Activated CD8-positive, alpha-beta T cell treated with anti-CD3 and anti-CD28 coated beads for 36 hours (primary cell): ENCODE results near the gene PTH1R. TPM values are rescaled to one million over a fixed set of nuclear protein-coding genes. Genes with fewer than 3 reads are reported as not detected.

Source experiments
- ATAC-seq: fragments of 200-7000 bp; cut with Tn5 transposase; one replicate; pipeline ENCODE4 v1.10.0; 2021; ENCODE audit warnings: mild to moderate bottlenecking, moderate library complexity
- CTCF ChIA-PET: fragments of 350-600 bp; sonication (Branson Sonifier 250); formaldehyde crosslinking; loops from one replicate; lab custom pipeline; 2021; ENCODE audit warnings: antibody characterized with exemption; lab: Charles Lee
- POLR2A ChIA-PET: fragments of 350-600 bp; sonication (Branson Sonifier 250); formaldehyde crosslinking; loops from one replicate; lab custom pipeline; 2021; ENCODE audit warnings: antibody characterized with exemption; lab: Charles Lee
- DNase-seq: peaks from one replicate; pipeline ENCODE4 v3.0.0-alpha.2; 2020
- H3K27ac Mint-ChIP-seq: one replicate; pipeline ENCODE4 v1.8.0; 2021; ENCODE audit warnings: mild to moderate bottlenecking, mixed read lengths
- H3K27me3 Mint-ChIP-seq: one replicate; pipeline ENCODE4 v1.8.0; 2021; ENCODE audit warnings: mixed read lengths
- H3K36me3 Mint-ChIP-seq: one replicate; pipeline ENCODE4 v1.8.0; 2021; ENCODE audit warnings: low read depth, mixed read lengths
- H3K4me1 Mint-ChIP-seq: one replicate; pipeline ENCODE4 v1.8.0; 2021; ENCODE audit warnings: low read depth, mixed read lengths
- H3K4me3 Mint-ChIP-seq: one replicate; pipeline ENCODE4 v1.8.0; 2021; ENCODE audit warnings: mild to moderate bottlenecking, moderate library complexity, mixed read lengths
- H3K9me3 Mint-ChIP-seq: one replicate; pipeline ENCODE4 v1.8.0; 2021; ENCODE audit warnings: mixed read lengths
- CTCF ChIP-seq: fragments of 200-600 bp; IDR thresholded peaks from one replicate; pipeline ENCODE4 v1.8.0; 2022; ENCODE audit warnings: antibody characterized with exemption, mild to moderate bottlenecking
- intact Hi-C: fragments of 100-400 bp; cut with micrococcal nuclease; formaldehyde crosslinking; loops from one replicate; pipeline ENCODE4 v1.10.0; 2022
- total RNA-seq, 2 experiments: library from RNA; stranded (reverse); gene quantifications; one replicate each; pipeline ENCODE4 v1.2.3, GENCODE V29; 2021

Gene PTH1R
- total RNA-seq, 2 experiments from 2014 or later, result not detected

GRCh38 chr3:46913644-46914043 is 36.1 kb downstream of the PTH1R start:
- peaks cover 33% of the 10 kb centered on the region for H3K36me3 Mint-ChIP-seq
- no peak for TF ChIP-seq CTCF
- peaks cover 33% of the 10 kb centered on the region for H3K4me1 Mint-ChIP-seq
- H3K27ac Mint-ChIP-seq, result no peak overlapping the region
- POLR2A ChIA-PET, result interaction anchor here (0.6 to 1.3 kb wide), 2 partner anchors 34 to 411 kb away, joined by 4 to 5 read pairs; no protein-coding TSS in a partner anchor
- H3K9me3 Mint-ChIP-seq, result peaks cover 3% of the 10 kb centered on the region
- ATAC-seq, result no peak
- no peak overlapping the region for H3K4me3 Mint-ChIP-seq
- H3K27me3 Mint-ChIP-seq, result no peaks in the 10 kb centered on the region
- CTCF ChIA-PET, result interaction anchor here (1.2 to 1.6 kb wide), 3 partner anchors 9 to 86 kb away, joined by 3 to 5 read pairs (median 5); no protein-coding TSS in a partner anchor
- intact Hi-C loops, result no loop called here
- DNase-seq, result no peak

GRCh38 chr3:46914849-46915248 is 37.3 kb downstream of the PTH1R start:
- DNase-seq (no peak), ATAC-seq (no peak)
- CTCF ChIA-PET, result interaction anchor here (0.8 to 1.5 kb wide), 4 partner anchors 48 to 426 kb away, joined by 3 to 6 read pairs (median 4); no protein-coding TSS in a partner anchor
- no peaks in the 10 kb centered on the region for H3K27me3 Mint-ChIP-seq
- intact Hi-C loops, result no loop called here
- no peak overlapping the region for H3K27ac Mint-ChIP-seq
- no peak for TF ChIP-seq CTCF
- no peak overlapping the region for H3K4me3 Mint-ChIP-seq
- peaks cover 27% of the 10 kb centered on the region for H3K4me1 Mint-ChIP-seq
- POLR2A ChIA-PET, result interaction anchor here (0.7 kb wide), 1 partner anchor 36 kb away, joined by 3 read pairs; no protein-coding TSS in a partner anchor
- H3K36me3 Mint-ChIP-seq, result peaks cover 43% of the 10 kb centered on the region
- peaks cover 3% of the 10 kb centered on the region for H3K9me3 Mint-ChIP-seq

- intact Hi-C loops, result no loop called here
- ChIA-PET POLR2A (interaction anchor here (0.7 kb wide), 1 partner anchor 36 kb away, joined by 3 read pairs; no protein-coding TSS in a partner anchor), CTCF (interaction anchor here (1.5 kb wide), 1 partner anchor 409 kb away, joined by 6 read pairs; no protein-coding TSS in a partner anchor)
- H3K27ac Mint-ChIP-seq, result peak overlapping the region; percentile 10
- peaks cover 3% of the 10 kb centered on the region for H3K9me3 Mint-ChIP-seq
- peaks cover 27% of the 10 kb centered on the region for H3K4me1 Mint-ChIP-seq
- peaks cover 49% of the 10 kb centered on the region for H3K36me3 Mint-ChIP-seq
- H3K4me3 Mint-ChIP-seq, result no peak overlapping the region
- ATAC-seq (peak; percentile 59), DNase-seq (peak; percentile 15)
- H3K27me3 Mint-ChIP-seq, result no peaks in the 10 kb centered on the region
- TF ChIP-seq CTCF, result no peak
These were observed 37.8 kb downstream of the PTH1R start for GRCh38 chr3:46915297-46915822.

GRCh38 chr3:46916278-46916677 is 38.8 kb downstream of the PTH1R start:
- peaks cover 56% of the 10 kb centered on the region for H3K36me3 Mint-ChIP-seq
- ATAC-seq (no peak), DNase-seq (no peak)
- ChIA-PET CTCF (no interaction called here), POLR2A (no interaction called here)
- TF ChIP-seq CTCF, result no peak
- H3K27ac Mint-ChIP-seq, result peak overlapping the region; percentile 36
- no peaks in the 10 kb centered on the region for H3K27me3 Mint-ChIP-seq
- peaks cover 27% of the 10 kb centered on the region for H3K4me1 Mint-ChIP-seq
- no peak overlapping the region for H3K4me3 Mint-ChIP-seq
- peaks cover 3% of the 10 kb centered on the region for H3K9me3 Mint-ChIP-seq
- intact Hi-C loops, result no loop called here

- POLR2A ChIA-PET, result no interaction called here
- no peak for TF ChIP-seq CTCF
- peaks cover 59% of the 10 kb centered on the region for H3K36me3 Mint-ChIP-seq
- CTCF ChIA-PET, result no interaction called here
- H3K4me3 Mint-ChIP-seq, result no peak overlapping the region
- H3K27me3 Mint-ChIP-seq, result no peaks in the 10 kb centered on the region
- peaks cover 27% of the 10 kb centered on the region for H3K4me1 Mint-ChIP-seq
- ATAC-seq, result no peak
- H3K27ac Mint-ChIP-seq, result no peak overlapping the region
- H3K9me3 Mint-ChIP-seq, result peaks cover 3% of the 10 kb centered on the region
- intact Hi-C loops, result no loop called here
- no peak for DNase-seq
These were observed 39.3 kb downstream of the PTH1R start for GRCh38 chr3:46916799-46917198.
